ENCODE measurements around the gene DMXL2.
"Not testable (repeated sequence)": the region's sequence is repeated elsewhere in the genome, so short reads cannot be mapped to it uniquely, and the experiment has no call there.

Gene DMXL2

DNA sequence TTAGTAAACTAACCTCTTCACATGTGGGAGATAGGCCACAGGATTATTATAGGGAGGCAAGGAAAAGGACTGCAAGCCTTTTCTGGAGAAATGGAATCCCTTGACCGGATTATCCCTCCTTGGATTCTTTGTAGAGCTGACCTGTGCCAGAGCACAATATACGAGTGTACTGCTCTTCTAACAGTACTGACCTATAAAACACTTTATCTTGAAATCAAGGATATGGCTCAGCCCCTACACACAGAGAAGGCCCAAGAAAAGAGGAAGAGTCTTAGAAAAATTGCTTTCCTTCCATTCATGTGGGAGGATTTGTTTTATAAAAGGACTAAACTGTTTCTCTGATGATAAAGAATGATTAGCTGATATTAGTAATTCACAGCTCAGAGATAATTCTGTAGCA lies 42.2 kb downstream of the DMXL2 start:
- TF ChIP-seq JUND (IDR thresholded peaks at IDR 0.05; ENCODE audit: low read depth) = no peak
- in situ Hi-C loops (cut with HindIII; ENCODE audit: low pct_unique_long_range_greater_than_20kb, low sequenced_read_pairs) = no loop called here
- no peak for DNase-seq (ENCODE audit: low read depth in 1 of 2, low spot score in 1 of 2)

DNA sequence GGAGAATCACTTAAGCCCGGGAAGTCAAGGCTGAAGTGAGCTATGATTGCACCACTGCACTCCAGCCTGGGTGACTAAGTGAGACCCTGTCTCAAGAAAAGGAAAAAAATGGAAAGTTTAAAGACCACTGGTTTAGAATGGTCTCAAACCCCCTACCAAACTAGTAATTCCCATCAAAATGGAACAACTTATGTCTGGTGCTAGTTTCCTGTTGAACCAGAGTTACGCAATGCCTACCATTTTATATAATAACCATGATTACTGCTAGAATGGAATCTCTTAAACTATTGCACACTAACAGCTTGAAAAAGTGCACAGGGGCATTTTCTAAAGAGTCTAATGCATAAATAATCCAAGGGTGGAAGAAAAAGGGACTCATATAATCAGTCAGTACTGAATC lies 43.6 kb downstream of the DMXL2 start:
- in situ Hi-C loops (cut with HindIII; ENCODE audit: low pct_unique_long_range_greater_than_20kb, low sequenced_read_pairs) = no loop called here
- no peak for TF ChIP-seq JUND (IDR thresholded peaks at IDR 0.05; ENCODE audit: low read depth)
- DNase-seq (ENCODE audit: low read depth in 1 of 2, low spot score in 1 of 2) = no peak

DNA sequence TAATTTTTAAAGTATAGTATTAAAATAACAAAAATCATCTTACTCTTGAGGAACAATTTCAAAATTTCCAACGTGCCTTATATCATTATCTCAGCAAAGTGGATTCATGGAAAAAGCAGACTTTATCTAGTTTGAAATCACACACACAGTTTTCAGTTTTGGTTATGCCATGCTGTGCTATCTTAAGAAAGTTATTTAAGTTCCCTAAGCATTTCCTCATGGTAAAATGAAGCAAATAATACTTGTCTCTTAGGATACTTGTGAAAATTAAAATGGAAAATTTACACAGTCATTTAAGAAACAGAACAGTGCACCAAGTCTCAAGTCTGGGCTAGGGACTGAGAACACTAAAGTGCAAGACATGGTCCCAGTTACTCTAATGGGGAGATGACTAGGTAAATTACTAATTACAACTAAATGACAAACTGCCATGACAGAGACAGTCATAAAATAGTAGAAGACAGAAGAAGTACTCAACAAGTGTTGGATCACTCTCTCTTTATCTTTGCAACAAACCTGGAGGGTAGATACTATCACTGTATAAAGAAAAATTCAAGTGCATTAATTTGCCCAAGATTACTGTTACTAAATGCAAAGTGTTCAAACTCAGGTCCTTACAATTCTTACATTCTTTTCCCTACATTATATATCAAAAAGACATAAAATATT lies 44.8 kb downstream of the DMXL2 start:
- TF ChIP-seq JUND (IDR thresholded peaks at IDR 0.05; ENCODE audit: low read depth) = no peak
- in situ Hi-C loops (cut with HindIII; ENCODE audit: low pct_unique_long_range_greater_than_20kb, low sequenced_read_pairs) = no loop called here
- no peak for DNase-seq (ENCODE audit: low read depth in 1 of 2, low spot score in 1 of 2)

DNA sequence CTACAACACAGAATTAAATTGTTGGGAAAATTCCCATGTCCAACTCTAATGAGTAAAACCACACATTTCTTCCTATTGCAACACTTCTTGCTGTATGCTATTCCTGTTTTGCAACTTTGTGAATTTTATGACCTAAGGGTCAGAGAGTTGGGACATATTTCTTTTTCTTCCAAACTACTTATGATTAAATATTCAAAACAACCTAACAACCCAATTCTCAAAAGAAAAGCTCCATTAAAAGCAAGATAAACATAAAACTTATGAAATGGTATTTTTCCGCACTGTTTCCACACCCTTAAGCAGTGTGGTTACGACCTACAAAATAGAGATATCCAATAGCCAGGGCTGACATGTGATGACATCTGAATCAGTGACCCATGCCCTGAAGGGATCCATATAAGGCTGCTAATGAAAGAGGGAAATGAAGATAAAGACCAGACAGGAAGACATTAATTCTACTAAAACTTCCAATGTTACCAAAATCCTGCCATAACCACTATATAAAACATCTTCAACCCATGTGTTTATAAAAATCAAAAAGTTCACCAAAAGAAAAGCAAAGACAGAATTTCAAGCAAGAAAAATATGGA lies 45.6 kb downstream of the DMXL2 start:
- in situ Hi-C loops (cut with HindIII; ENCODE audit: low pct_unique_long_range_greater_than_20kb, low sequenced_read_pairs) = no loop called here
- TF ChIP-seq JUND (IDR thresholded peaks at IDR 0.05; ENCODE audit: low read depth) = no peak
- DNase-seq (ENCODE audit: low read depth in 1 of 2, low spot score in 1 of 2) = peak in 1 of 2 experiments; percentile 77

DNA sequence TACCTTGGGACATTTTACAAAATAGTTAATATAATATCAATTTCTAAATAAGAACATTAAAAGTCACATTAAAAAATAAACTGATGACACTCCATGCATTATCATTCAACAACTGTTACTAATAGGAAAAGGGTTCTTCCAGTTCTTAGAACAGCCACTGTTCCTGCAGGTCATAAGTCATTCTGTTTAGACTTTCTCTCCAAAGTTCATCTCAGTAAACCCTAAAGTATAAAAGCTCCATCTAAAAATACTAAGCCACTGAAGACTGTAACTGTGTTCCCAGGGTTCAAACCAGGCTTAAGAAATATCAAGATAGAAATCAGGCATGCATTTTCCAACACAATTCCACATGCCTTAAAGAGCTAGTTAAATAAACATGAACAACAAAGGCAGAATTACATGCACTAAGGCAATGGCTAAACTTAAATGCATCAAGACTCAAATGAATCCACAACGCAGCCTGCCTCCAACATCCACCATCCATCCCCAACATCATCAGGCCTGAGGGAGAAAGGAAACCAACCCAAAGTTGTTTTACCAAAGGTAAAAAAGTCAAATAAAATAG lies 46.2 kb downstream of the DMXL2 start:
- peak in 1 of 2 experiments; percentile 48 for DNase-seq (ENCODE audit: low read depth in 1 of 2, low spot score in 1 of 2)
- TF ChIP-seq JUND (IDR thresholded peaks at IDR 0.05; ENCODE audit: low read depth) = no peak
- in situ Hi-C loops (cut with HindIII; ENCODE audit: low pct_unique_long_range_greater_than_20kb, low sequenced_read_pairs) = no loop called here

DNA sequence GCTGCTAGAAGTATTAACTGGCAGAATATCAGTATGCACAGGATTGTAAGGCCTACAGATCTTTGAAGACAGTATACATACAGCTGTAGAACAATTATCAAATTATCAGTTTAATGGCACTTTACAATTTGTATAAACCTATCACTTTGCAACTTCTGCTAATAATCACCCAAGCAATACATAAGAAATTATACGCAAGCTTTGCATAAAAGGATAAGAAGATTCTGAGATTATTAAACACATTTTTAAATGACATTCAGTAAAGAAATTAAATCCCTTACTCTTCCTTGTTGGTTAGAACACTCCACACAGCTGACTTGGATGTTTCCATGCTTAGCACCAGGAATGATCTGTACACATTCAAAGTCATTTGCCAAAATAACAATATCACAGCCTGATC lies 46.8 kb downstream of the DMXL2 start:
- no peak for DNase-seq (ENCODE audit: low read depth in 1 of 2, low spot score in 1 of 2)
- no peak for TF ChIP-seq JUND (IDR thresholded peaks at IDR 0.05; ENCODE audit: low read depth)
- in situ Hi-C loops (cut with HindIII; ENCODE audit: low pct_unique_long_range_greater_than_20kb, low sequenced_read_pairs) = no loop called here

DNA sequence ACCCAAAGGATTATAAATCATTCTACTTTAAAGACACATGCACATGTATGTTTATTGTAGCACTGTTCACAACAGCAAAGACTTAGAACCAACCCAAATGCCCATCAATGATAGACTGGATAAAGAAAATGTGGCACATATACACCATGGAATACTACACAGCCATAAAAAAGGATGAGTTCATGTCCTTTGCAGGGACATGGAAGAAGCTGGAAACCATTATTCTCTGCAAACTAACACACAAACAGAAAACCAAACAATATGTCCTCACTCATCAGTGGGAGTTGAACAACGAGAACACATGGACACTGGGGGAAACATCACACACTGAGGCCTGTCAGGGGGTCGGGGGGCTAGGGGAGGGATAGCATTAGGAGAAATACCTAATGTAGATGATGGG lies 49.2 kb downstream of the DMXL2 start:
- DNase-seq (ENCODE audit: low read depth in 1 of 2, low spot score in 1 of 2); in situ Hi-C loops (cut with HindIII; ENCODE audit: low pct_unique_long_range_greater_than_20kb, low sequenced_read_pairs): not testable (repeated sequence)

DNA sequence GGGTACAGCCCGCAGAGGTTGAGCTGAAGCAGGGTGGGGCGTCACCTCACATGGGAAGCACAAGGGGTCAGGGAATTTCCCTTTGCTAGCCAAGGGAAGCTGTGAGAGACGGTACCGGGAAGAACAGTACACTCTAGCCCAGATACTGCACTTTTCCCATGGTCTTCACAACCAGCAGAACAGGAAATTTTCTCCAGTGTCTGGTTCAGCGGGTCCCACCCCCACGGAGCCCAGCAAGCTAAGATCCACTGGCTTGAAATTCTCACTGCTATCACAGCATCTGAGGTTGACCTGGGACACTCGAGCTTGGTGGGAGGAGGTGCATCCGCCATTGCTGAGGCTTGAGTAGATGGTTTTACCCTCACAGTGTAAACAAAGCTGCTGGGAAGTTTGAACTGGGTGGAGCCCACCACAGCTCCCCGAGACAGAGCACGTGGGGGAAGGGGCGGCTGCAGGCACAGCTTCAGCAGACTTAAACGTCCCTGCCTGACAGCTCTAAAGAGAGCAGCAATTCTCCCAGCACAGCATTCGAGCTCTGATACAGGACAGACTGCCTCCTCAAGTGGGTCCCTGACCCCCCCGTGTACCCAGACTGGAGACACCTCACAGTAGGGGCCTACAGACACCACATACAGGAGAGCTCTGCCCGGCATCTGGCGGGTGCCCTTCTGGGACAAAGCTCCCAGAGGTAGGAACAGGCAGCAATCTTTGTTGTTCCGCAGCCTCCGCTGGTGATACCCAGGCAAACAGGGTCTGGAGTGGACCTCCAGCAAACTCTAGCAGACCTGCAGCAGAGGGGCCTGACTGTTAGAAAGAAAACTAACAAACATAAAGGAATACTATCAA lies 53.4 kb downstream of the DMXL2 start:
- peak in 1 of 2 experiments; percentile 19 for DNase-seq (ENCODE audit: low read depth in 1 of 2, low spot score in 1 of 2)
- in situ Hi-C loops (cut with HindIII; ENCODE audit: low pct_unique_long_range_greater_than_20kb, low sequenced_read_pairs) = not testable (repeated sequence)

DNA sequence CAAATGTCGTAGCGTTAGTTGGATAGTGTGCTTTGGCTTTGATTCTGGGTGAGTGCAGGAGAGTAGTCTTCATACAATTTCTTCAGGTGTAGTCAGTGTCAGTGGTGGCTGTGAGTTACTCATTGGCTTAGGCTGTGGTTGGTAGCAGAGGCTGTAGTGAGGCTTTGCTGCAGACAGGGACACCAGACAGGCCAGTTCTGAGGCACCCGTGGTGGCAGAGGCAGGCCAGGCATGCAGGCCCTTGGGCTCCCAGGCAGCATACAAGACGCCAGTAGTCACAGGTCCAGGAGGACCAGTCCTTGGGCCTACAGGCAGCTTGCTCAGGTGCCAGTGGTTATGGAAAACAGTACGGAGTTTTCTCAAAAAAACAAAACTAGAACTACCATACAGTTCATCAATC lies 61.3 kb downstream of the DMXL2 start:
- no peak for TF ChIP-seq JUND (IDR thresholded peaks at IDR 0.05; ENCODE audit: low read depth)
- peak in 1 of 2 experiments; percentile 63 for DNase-seq (ENCODE audit: low read depth in 1 of 2, low spot score in 1 of 2)
- in situ Hi-C loops (cut with HindIII; ENCODE audit: low pct_unique_long_range_greater_than_20kb, low sequenced_read_pairs) = no loop called here

DNA sequence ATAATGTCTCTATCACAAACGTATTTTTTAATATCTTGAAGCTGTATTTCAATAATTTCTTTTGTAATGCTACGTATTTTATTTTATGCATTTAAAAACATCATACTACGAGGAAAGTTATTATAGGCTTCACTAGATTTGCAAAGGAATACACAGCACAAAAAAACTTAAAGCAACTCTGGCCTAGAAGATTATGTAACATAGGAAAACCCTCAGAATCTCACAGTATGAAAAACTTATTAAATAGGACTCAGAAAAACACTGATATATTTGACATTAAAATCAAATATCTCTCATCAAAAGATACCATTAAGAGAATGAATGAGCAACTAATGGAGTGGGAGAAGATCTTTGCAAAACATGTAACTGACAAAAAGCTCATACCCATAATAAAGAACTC lies 63.7 kb downstream of the DMXL2 start:
- DNase-seq (ENCODE audit: low read depth in 1 of 2, low spot score in 1 of 2) = no peak
- TF ChIP-seq JUND (IDR thresholded peaks at IDR 0.05; ENCODE audit: low read depth) = no peak
- in situ Hi-C loops (cut with HindIII; ENCODE audit: low pct_unique_long_range_greater_than_20kb, low sequenced_read_pairs) = no loop called here

DNA sequence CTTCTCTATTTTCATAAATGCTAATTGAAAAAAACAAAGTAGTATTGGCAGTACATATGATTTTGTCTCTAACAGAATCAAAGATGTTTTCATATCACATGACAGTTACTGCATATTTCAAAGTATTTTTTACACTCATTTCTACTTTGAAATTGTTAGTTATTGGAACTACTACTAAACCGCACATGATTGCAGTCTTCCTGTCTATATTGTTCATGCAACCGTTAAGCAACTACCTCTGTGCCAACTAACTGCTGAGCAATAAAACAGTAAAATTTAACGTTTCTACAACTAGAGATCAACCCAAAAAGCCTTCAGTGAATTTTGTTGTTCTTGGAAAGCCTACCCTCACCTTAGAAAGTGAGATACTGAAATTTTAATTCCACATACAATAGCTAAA lies 64.2 kb downstream of the DMXL2 start:
- TF ChIP-seq JUND (IDR thresholded peaks at IDR 0.05; ENCODE audit: low read depth) = no peak
- DNase-seq (ENCODE audit: low read depth in 1 of 2, low spot score in 1 of 2) = no peak
- in situ Hi-C loops (cut with HindIII; ENCODE audit: low pct_unique_long_range_greater_than_20kb, low sequenced_read_pairs) = no loop called here

DNA sequence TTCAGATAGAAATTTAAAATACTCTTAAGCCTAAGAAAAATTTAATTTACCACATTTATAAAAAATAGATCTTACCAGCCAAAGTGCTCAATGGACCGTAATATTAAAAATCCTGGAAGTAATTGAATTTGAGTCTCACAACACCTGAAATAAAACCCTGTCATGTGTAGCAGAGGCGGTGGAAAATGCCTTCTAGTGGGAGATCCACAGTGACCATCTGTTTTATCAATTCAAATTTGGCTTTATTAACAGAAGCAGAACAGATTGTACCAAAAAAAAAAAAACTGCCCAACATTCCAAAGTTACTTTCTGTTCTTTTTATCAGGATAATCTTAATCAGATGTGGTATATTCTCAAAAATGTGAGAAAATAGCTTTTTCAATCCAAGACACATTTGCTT lies 71.7 kb downstream of the DMXL2 start:
- in situ Hi-C loops (cut with HindIII; ENCODE audit: low pct_unique_long_range_greater_than_20kb, low sequenced_read_pairs) = no loop called here
- no peak for TF ChIP-seq JUND (IDR thresholded peaks at IDR 0.05; ENCODE audit: low read depth)

DNA sequence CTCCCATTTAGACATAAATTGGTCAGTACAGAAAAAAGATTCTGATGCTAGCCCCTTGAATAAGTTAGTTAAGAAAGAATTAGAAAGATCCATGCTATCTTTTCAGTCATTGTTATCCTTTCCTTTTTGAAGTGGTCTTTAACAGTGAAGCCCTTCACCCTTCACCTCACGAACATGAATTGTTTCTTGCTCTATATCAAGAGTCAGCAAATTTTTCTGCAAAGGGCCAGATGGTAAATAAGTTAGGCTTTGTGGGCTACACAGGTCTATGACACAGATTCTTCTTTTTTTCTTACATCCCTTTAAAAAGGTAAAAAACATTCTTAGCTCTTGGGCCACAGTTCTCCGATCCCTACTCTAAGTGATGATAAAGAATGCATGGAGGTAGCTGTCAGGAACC lies 74.9 kb downstream of the DMXL2 start:
- in situ Hi-C loops (cut with HindIII; ENCODE audit: low pct_unique_long_range_greater_than_20kb, low sequenced_read_pairs) = no loop called here
- TF ChIP-seq JUND (IDR thresholded peaks at IDR 0.05; ENCODE audit: low read depth) = no peak
- no peak for DNase-seq (ENCODE audit: low read depth in 1 of 2, low spot score in 1 of 2)

More for the DNA sequence above, 71.7 kb downstream of the DMXL2 start:
- DNase-seq (ENCODE audit: low read depth in 1 of 2, low spot score in 1 of 2) = no peak

Data from T47D (cell line).